ENCODE measurements around the gene SPATA19.

The SPATA19 gene

GRCh38 chr11:133828871-133829270 lies 16.4 kb downstream of the SPATA19 start:
- Histone ChIP-seq H3K36me3 (ENCODE audit: control insufficient read depth in 1 of 2, insufficient read depth in 2 of 2, low read length in 2 of 2) (no peaks in the 10 kb centered on the region), H3K27me3 (ENCODE audit: control insufficient read depth in 1 of 2, insufficient read depth in 2 of 2, low read length in 2 of 2) (peaks cover 6 to 7% of the 10 kb centered on the region in 2 donors), H3K9ac (ENCODE audit: low read depth in 1 of 2, low read length in 2 of 2) (no peak overlapping the region), H3K4me1 (ENCODE audit: control insufficient read depth in 1 of 2, insufficient read depth in 2 of 2, low read length in 2 of 2) (no peaks in the 10 kb centered on the region), H3K27ac (ENCODE audit: low read depth, low read length) (no peak overlapping the region), H3K9me3 (ENCODE audit: control insufficient read depth in 1 of 2, low read length in 2 of 2) (no peaks in the 10 kb centered on the region), H3K4me3 (ENCODE audit: low read depth in 1 of 2, low read length in 2 of 2) (no peak overlapping the region)

DNA sequence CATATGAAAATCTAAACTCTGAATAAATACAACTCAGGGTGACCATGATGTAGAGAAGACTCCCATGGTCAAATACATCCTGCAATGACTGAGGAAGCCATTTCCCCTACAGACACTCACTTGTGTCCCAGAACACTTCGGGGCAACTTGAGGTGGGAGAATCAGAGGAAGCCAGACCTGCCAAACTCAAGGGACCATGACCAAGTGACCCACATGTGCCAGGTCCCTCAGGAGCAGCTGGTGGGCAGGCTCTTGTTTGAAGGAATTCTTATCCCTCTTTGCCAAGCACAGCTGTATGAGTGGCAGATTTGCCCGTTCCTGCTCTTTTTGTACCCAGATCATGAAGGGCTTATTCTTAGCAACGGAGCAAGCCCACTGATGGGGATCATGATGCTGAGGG lies 17.8 kb downstream of the SPATA19 start:
- no peaks in the 10 kb centered on the region for H3K9me3 ChIP-seq (ENCODE audit: control insufficient read depth in 1 of 2, low read length in 2 of 2)
- H3K27ac ChIP-seq (ENCODE audit: low read depth, low read length): no peak overlapping the region
- no peak overlapping the region for H3K4me3 ChIP-seq (ENCODE audit: low read depth in 1 of 2, low read length in 2 of 2)
- peaks cover 6 to 7% of the 10 kb centered on the region in 2 donors for H3K27me3 ChIP-seq (ENCODE audit: control insufficient read depth in 1 of 2, insufficient read depth in 2 of 2, low read length in 2 of 2)
- no peaks in the 10 kb centered on the region for H3K36me3 ChIP-seq (ENCODE audit: control insufficient read depth in 1 of 2, insufficient read depth in 2 of 2, low read length in 2 of 2)
- H3K4me1 ChIP-seq (ENCODE audit: control insufficient read depth in 1 of 2, insufficient read depth in 2 of 2, low read length in 2 of 2): no peaks in the 10 kb centered on the region
- H3K9ac ChIP-seq (ENCODE audit: low read depth in 1 of 2, low read length in 2 of 2): no peak overlapping the region

DNA sequence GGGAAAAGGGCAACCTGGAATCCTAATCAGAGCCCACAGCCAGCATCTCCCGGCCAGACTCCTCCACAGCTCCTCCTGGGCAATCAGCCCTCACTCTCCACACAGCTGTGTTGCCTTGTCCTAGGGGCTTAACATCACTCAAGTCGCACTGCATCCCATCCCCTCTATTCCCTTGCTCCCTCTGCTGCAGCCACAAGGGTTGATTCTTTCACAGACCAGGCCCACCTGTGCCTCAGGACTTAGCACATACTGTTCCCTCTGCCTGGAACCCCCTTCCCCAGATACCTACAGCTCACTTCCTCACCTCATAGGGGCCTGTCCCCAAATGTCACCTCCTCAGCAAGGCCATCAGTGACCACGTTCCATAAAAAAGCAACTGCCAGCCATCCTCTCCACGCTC lies 18.4 kb downstream of the SPATA19 start:
- Histone ChIP-seq H3K27ac (ENCODE audit: low read depth, low read length) (no peak overlapping the region), H3K9me3 (ENCODE audit: control insufficient read depth in 1 of 2, low read length in 2 of 2) (no peaks in the 10 kb centered on the region), H3K4me1 (ENCODE audit: control insufficient read depth in 1 of 2, insufficient read depth in 2 of 2, low read length in 2 of 2) (no peaks in the 10 kb centered on the region)

GRCh38 chr11:133825666-133826065 lies 19.6 kb downstream of the SPATA19 start:
- H3K9ac ChIP-seq (ENCODE audit: low read depth in 1 of 2, low read length in 2 of 2): no peak overlapping the region
- no peak overlapping the region for H3K27ac ChIP-seq (ENCODE audit: low read depth, low read length)
- no peaks in the 10 kb centered on the region for H3K36me3 ChIP-seq (ENCODE audit: control insufficient read depth in 1 of 2, insufficient read depth in 2 of 2, low read length in 2 of 2)
- no peak overlapping the region for H3K4me3 ChIP-seq (ENCODE audit: low read depth in 1 of 2, low read length in 2 of 2)
- peaks cover 0 to 6% of the 10 kb centered on the region in 2 donors for H3K27me3 ChIP-seq (ENCODE audit: control insufficient read depth in 1 of 2, insufficient read depth in 2 of 2, low read length in 2 of 2)
- H3K9me3 ChIP-seq (ENCODE audit: control insufficient read depth in 1 of 2, low read length in 2 of 2): no peaks in the 10 kb centered on the region
- no peaks in the 10 kb centered on the region for H3K4me1 ChIP-seq (ENCODE audit: control insufficient read depth in 1 of 2, insufficient read depth in 2 of 2, low read length in 2 of 2)

More for the DNA sequence above, 18.4 kb downstream of the SPATA19 start:
- Histone ChIP-seq H3K9ac (ENCODE audit: low read depth in 1 of 2, low read length in 2 of 2) (no peak overlapping the region), H3K27me3 (ENCODE audit: control insufficient read depth in 1 of 2, insufficient read depth in 2 of 2, low read length in 2 of 2) (peaks cover 5 to 6% of the 10 kb centered on the region in 2 donors), H3K36me3 (ENCODE audit: control insufficient read depth in 1 of 2, insufficient read depth in 2 of 2, low read length in 2 of 2) (no peaks in the 10 kb centered on the region), H3K4me3 (ENCODE audit: low read depth in 1 of 2, low read length in 2 of 2) (no peak overlapping the region)

DNA sequence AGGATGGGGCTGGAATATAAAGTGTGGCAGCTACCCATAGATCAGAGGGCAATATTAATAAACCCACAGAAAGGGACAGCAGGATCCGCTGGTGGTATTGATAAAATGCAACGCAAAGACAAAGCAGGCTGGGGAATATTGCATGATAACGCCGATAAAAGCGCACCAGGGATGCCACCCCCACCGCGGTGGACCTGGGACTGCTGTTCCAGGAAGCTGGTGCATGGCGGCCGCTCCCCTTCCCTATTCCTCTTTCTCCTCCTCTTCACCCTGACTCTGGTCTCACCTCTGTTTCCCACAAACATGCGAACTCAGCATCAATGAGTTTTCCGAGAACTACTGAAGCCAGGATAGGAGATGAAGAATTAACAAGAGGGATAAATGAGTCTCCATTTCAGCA lies 20.2 kb downstream of the SPATA19 start:
- Histone ChIP-seq H3K36me3 (ENCODE audit: control insufficient read depth in 1 of 2, insufficient read depth in 2 of 2, low read length in 2 of 2) (no peaks in the 10 kb centered on the region), H3K4me3 (ENCODE audit: low read depth in 1 of 2, low read length in 2 of 2) (no peak overlapping the region), H3K9me3 (ENCODE audit: control insufficient read depth in 1 of 2, low read length in 2 of 2) (no peaks in the 10 kb centered on the region), H3K4me1 (ENCODE audit: control insufficient read depth in 1 of 2, insufficient read depth in 2 of 2, low read length in 2 of 2) (no peaks in the 10 kb centered on the region), H3K27me3 (ENCODE audit: control insufficient read depth in 1 of 2, insufficient read depth in 2 of 2, low read length in 2 of 2) (peaks cover 0 to 6% of the 10 kb centered on the region in 2 donors), H3K27ac (ENCODE audit: low read depth, low read length) (no peak overlapping the region), H3K9ac (ENCODE audit: low read depth in 1 of 2, low read length in 2 of 2) (no peak overlapping the region)

- Histone ChIP-seq H3K4me1 (ENCODE audit: control insufficient read depth in 1 of 2, insufficient read depth in 2 of 2, low read length in 2 of 2) (no peaks in the 10 kb centered on the region), H3K36me3 (ENCODE audit: control insufficient read depth in 1 of 2, insufficient read depth in 2 of 2, low read length in 2 of 2) (no peaks in the 10 kb centered on the region), H3K27ac (ENCODE audit: low read depth, low read length) (no peak overlapping the region), H3K27me3 (ENCODE audit: control insufficient read depth in 1 of 2, insufficient read depth in 2 of 2, low read length in 2 of 2) (peaks cover 0 to 6% of the 10 kb centered on the region in 2 donors), H3K9ac (ENCODE audit: low read depth in 1 of 2, low read length in 2 of 2) (no peak overlapping the region), H3K4me3 (ENCODE audit: low read depth in 1 of 2, low read length in 2 of 2) (no peak overlapping the region), H3K9me3 (ENCODE audit: control insufficient read depth in 1 of 2, low read length in 2 of 2) (no peaks in the 10 kb centered on the region)
These were observed 20.7 kb downstream of the SPATA19 start for GRCh38 chr11:133824593-133824992.

DNA sequence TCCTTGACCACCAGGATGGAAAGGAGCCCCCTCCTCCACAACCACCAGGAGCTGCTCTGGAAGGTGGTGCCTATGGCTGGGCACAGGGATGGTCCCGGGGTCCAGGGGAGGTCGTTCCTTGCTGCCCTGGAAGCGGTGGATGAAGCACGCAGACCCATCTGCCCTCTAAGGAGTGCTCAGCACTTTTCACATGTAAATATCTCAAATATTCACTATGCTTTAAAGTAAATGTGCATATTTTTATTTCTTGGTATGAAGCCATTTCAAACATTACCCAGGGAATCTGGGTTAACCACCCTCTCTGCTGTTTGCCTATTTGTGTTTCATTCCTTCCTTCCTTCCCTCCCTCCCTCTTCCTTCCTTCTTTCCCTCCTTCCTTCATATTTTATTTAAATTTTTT lies 21.7 kb downstream of the SPATA19 start:
- Histone ChIP-seq H3K4me3 (ENCODE audit: low read depth in 1 of 2, low read length in 2 of 2) (no peak overlapping the region), H3K27me3 (ENCODE audit: control insufficient read depth in 1 of 2, insufficient read depth in 2 of 2, low read length in 2 of 2) (peaks cover 0 to 6% of the 10 kb centered on the region in 2 donors), H3K9ac (ENCODE audit: low read depth in 1 of 2, low read length in 2 of 2) (no peak overlapping the region), H3K4me1 (ENCODE audit: control insufficient read depth in 1 of 2, insufficient read depth in 2 of 2, low read length in 2 of 2) (no peaks in the 10 kb centered on the region), H3K36me3 (ENCODE audit: control insufficient read depth in 1 of 2, insufficient read depth in 2 of 2, low read length in 2 of 2) (no peaks in the 10 kb centered on the region), H3K9me3 (ENCODE audit: control insufficient read depth in 1 of 2, low read length in 2 of 2) (no peaks in the 10 kb centered on the region), H3K27ac (ENCODE audit: low read depth, low read length) (no peak overlapping the region)

GRCh38 chr11:133823211-133823610 lies 22.1 kb downstream of the SPATA19 start:
- Histone ChIP-seq H3K27me3 (ENCODE audit: control insufficient read depth in 1 of 2, insufficient read depth in 2 of 2, low read length in 2 of 2) (peaks cover 0 to 4% of the 10 kb centered on the region in 2 donors), H3K36me3 (ENCODE audit: control insufficient read depth in 1 of 2, insufficient read depth in 2 of 2, low read length in 2 of 2) (no peaks in the 10 kb centered on the region), H3K27ac (ENCODE audit: low read depth, low read length) (no peak overlapping the region), H3K9ac (ENCODE audit: low read depth in 1 of 2, low read length in 2 of 2) (no peak overlapping the region), H3K4me1 (ENCODE audit: control insufficient read depth in 1 of 2, insufficient read depth in 2 of 2, low read length in 2 of 2) (no peaks in the 10 kb centered on the region), H3K4me3 (ENCODE audit: low read depth in 1 of 2, low read length in 2 of 2) (no peak overlapping the region), H3K9me3 (ENCODE audit: control insufficient read depth in 1 of 2, low read length in 2 of 2) (no peaks in the 10 kb centered on the region)

GRCh38 chr11:133821776-133822175 lies 23.5 kb downstream of the SPATA19 start:
- Histone ChIP-seq H3K27me3 (ENCODE audit: control insufficient read depth in 1 of 2, insufficient read depth in 2 of 2, low read length in 2 of 2) (peaks cover 0 to under 1% of the 10 kb centered on the region in 2 donors), H3K36me3 (ENCODE audit: control insufficient read depth in 1 of 2, insufficient read depth in 2 of 2, low read length in 2 of 2) (no peaks in the 10 kb centered on the region), H3K27ac (ENCODE audit: low read depth, low read length) (no peak overlapping the region), H3K9me3 (ENCODE audit: control insufficient read depth in 1 of 2, low read length in 2 of 2) (no peaks in the 10 kb centered on the region), H3K4me3 (ENCODE audit: low read depth in 1 of 2, low read length in 2 of 2) (no peak overlapping the region), H3K9ac (ENCODE audit: low read depth in 1 of 2, low read length in 2 of 2) (no peak overlapping the region), H3K4me1 (ENCODE audit: control insufficient read depth in 1 of 2, insufficient read depth in 2 of 2, low read length in 2 of 2) (no peaks in the 10 kb centered on the region)

GRCh38 chr11:133819746-133820315 lies 25.5 kb downstream of the SPATA19 start:
- no peak overlapping the region for H3K9ac ChIP-seq (ENCODE audit: low read depth in 1 of 2, low read length in 2 of 2)
- no peak overlapping the region for H3K27ac ChIP-seq (ENCODE audit: low read depth, low read length)
- no peaks in the 10 kb centered on the region for H3K9me3 ChIP-seq (ENCODE audit: control insufficient read depth in 1 of 2, low read length in 2 of 2)
- H3K4me1 ChIP-seq (ENCODE audit: control insufficient read depth in 1 of 2, insufficient read depth in 2 of 2, low read length in 2 of 2): no peaks in the 10 kb centered on the region
- no peak overlapping the region for H3K4me3 ChIP-seq (ENCODE audit: low read depth in 1 of 2, low read length in 2 of 2)
- no peaks in the 10 kb centered on the region for H3K36me3 ChIP-seq (ENCODE audit: control insufficient read depth in 1 of 2, insufficient read depth in 2 of 2, low read length in 2 of 2)
- H3K27me3 ChIP-seq (ENCODE audit: control insufficient read depth in 1 of 2, insufficient read depth in 2 of 2, low read length in 2 of 2): no peaks in the 10 kb centered on the region

DNA sequence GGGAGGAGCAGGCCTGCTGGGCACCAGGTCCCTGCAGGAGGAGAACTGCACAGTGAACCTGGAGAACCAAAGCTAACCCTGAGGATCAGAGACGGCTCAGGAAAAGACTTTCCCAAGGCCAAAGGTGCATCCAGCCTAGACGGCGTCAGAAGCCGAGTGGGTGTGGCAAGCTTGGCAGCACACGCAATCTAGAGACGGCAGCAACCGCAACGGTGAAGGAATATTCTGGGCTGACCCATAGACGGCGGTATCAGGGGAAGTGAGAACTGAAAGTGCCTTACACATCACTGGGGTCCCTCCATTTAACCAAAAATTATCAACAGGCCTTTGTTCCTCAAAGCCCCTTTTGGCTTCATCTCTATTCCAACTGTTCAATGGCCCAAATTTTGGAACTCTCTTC lies 26.2 kb downstream of the SPATA19 start:
- no peaks in the 10 kb centered on the region for H3K36me3 ChIP-seq (ENCODE audit: control insufficient read depth in 1 of 2, insufficient read depth in 2 of 2, low read length in 2 of 2)
- no peak overlapping the region for H3K27ac ChIP-seq (ENCODE audit: low read depth, low read length)
- no peaks in the 10 kb centered on the region for H3K27me3 ChIP-seq (ENCODE audit: control insufficient read depth in 1 of 2, insufficient read depth in 2 of 2, low read length in 2 of 2)
- H3K4me3 ChIP-seq (ENCODE audit: low read depth in 1 of 2, low read length in 2 of 2): no peak overlapping the region
- no peaks in the 10 kb centered on the region for H3K4me1 ChIP-seq (ENCODE audit: control insufficient read depth in 1 of 2, insufficient read depth in 2 of 2, low read length in 2 of 2)
- no peaks in the 10 kb centered on the region for H3K9me3 ChIP-seq (ENCODE audit: control insufficient read depth in 1 of 2, low read length in 2 of 2)
- no peak overlapping the region for H3K9ac ChIP-seq (ENCODE audit: low read depth in 1 of 2, low read length in 2 of 2)
